ENCODE data around the gene CFAP92.

CFAP92 gene

DNA sequence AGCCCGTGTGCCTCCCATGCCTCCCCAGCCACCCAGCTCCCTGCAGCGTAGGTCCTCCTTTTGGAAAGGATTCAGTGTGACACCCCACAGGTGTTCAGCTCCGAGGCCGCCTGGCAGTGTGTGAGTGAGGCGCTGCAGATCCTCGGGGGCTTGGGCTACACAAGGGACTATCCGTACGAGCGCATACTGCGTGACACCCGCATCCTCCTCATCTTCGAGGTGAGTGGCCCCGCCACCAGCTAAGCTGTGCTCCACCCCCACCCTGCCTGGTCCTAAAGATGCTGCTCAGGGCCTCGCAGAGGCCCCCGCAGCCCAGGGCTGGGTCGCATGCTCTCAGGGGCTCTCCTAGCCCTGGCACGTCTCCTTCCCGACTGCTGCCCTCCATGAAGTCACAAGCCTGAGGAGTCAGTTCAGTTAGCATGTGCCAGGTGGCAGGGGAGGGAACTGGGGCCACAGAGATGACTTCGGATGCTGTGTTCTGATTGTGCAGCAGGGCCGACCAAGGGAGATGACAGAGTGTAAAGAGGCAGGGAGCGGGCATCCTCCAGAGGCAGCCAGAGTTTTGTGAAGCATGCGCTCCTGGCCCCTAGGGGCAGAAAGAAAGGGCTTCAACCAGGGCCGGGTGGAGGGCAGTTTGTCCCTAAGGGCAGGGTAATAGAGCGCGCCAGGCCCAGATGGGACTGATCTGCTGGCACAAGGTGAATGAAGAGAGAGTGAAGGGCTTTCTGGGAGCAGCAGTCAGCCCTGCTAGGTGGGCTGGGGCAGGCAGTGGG lies 87.7 kb downstream of the CFAP92 start:
- no peaks in the 10 kb centered on the region for H3F3A ChIP-seq (ENCODE audit: insufficient read depth, low read length)
- H3K4me3 ChIP-seq (ENCODE audit: low read depth, low read length, poor library complexity, severe bottlenecking) = no peak overlapping the region
- peaks cover 100% of the 10 kb centered on the region for H3K36me3 ChIP-seq (ENCODE audit: insufficient read depth, low read length)
- H4K20me1 ChIP-seq (ENCODE audit: insufficient read depth, low read length) = no peaks in the 10 kb centered on the region
- H3K79me2 ChIP-seq (ENCODE audit: insufficient read depth, low read length) = no peaks in the 10 kb centered on the region
- no peak overlapping the region for H3K27ac ChIP-seq (ENCODE audit: low read depth, low read length, poor library complexity, severe bottlenecking)
- no peak overlapping the region for H3K4me2 ChIP-seq (ENCODE audit: low read length)
- H3K9me2 ChIP-seq (ENCODE audit: low read depth, low read length) = no peaks in the 10 kb centered on the region
- H2AFZ ChIP-seq (ENCODE audit: low read length) = no peak overlapping the region
- TF ChIP-seq, protein P1, sequence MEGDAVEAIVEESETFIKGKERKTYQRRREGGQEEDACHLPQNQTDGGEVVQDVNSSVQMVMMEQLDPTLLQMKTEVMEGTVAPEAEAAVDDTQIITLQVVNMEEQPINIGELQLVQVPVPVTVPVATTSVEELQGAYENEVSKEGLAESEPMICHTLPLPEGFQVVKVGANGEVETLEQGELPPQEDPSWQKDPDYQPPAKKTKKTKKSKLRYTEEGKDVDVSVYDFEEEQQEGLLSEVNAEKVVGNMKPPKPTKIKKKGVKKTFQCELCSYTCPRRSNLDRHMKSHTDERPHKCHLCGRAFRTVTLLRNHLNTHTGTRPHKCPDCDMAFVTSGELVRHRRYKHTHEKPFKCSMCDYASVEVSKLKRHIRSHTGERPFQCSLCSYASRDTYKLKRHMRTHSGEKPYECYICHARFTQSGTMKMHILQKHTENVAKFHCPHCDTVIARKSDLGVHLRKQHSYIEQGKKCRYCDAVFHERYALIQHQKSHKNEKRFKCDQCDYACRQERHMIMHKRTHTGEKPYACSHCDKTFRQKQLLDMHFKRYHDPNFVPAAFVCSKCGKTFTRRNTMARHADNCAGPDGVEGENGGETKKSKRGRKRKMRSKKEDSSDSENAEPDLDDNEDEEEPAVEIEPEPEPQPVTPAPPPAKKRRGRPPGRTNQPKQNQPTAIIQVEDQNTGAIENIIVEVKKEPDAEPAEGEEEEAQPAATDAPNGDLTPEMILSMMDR (IDR thresholded peaks at IDR 0.05; ENCODE audit: low read length) = no peak
- TF ChIP-seq EZH2 (IDR thresholded peaks at IDR 0.05; ENCODE audit: borderline replicate concordance, low read length) = no peak
- no peak overlapping the region for H3K9ac ChIP-seq (ENCODE audit: low read length)
- H3K27me3 ChIP-seq (ENCODE audit: insufficient read depth, low read length) = no peaks in the 10 kb centered on the region
- no peaks in the 10 kb centered on the region for H3K4me1 ChIP-seq (ENCODE audit: insufficient read depth, low read length, severe bottlenecking)
- no peaks in the 10 kb centered on the region for H3K9me3 ChIP-seq (ENCODE audit: low read length)

DNA sequence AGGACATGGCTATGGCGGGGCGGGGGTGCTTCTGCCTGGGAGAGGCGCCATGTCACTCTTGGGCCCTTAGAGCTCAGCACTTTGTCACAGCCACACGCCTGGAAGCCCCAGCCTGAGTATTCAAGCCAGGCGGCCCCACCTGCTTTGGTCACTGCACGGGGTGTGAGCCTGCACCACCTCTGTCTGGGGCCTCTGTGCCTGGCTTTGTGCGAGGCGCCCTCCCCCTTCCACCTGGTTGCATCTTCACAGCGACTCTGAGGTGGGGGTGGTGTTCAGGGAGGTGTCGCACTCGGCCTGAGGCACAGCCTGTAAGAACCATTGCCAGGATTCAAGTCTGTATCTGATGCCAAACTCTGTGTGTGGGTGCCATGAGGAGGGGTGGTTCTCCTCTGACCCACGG lies 90.4 kb downstream of the CFAP92 start:
- TF ChIP-seq EZH2 (IDR thresholded peaks at IDR 0.05; ENCODE audit: borderline replicate concordance, low read length) = no peak
- TF ChIP-seq, protein P1 (IDR thresholded peaks at IDR 0.05; ENCODE audit: low read length) = no peak
- no peaks in the 10 kb centered on the region for H3F3A ChIP-seq (ENCODE audit: insufficient read depth, low read length)
- H3K9me2 ChIP-seq (ENCODE audit: low read depth, low read length) = no peaks in the 10 kb centered on the region
- no peak overlapping the region for H3K4me3 ChIP-seq (ENCODE audit: low read depth, low read length, poor library complexity, severe bottlenecking)
- H3K4me1 ChIP-seq (ENCODE audit: insufficient read depth, low read length, severe bottlenecking) = no peaks in the 10 kb centered on the region
- H3K27ac ChIP-seq (ENCODE audit: low read depth, low read length, poor library complexity, severe bottlenecking) = no peak overlapping the region
- H3K9ac ChIP-seq (ENCODE audit: low read length) = no peak overlapping the region
- H2AFZ ChIP-seq (ENCODE audit: low read length) = no peak overlapping the region
- H3K9me3 ChIP-seq (ENCODE audit: low read length) = no peaks in the 10 kb centered on the region
- H4K20me1 ChIP-seq (ENCODE audit: insufficient read depth, low read length) = no peaks in the 10 kb centered on the region
- no peak overlapping the region for H3K4me2 ChIP-seq (ENCODE audit: low read length)
- H3K27me3 ChIP-seq (ENCODE audit: insufficient read depth, low read length) = no peaks in the 10 kb centered on the region
- no peaks in the 10 kb centered on the region for H3K79me2 ChIP-seq (ENCODE audit: insufficient read depth, low read length)
- peaks cover 95% of the 10 kb centered on the region for H3K36me3 ChIP-seq (ENCODE audit: insufficient read depth, low read length)

DNA sequence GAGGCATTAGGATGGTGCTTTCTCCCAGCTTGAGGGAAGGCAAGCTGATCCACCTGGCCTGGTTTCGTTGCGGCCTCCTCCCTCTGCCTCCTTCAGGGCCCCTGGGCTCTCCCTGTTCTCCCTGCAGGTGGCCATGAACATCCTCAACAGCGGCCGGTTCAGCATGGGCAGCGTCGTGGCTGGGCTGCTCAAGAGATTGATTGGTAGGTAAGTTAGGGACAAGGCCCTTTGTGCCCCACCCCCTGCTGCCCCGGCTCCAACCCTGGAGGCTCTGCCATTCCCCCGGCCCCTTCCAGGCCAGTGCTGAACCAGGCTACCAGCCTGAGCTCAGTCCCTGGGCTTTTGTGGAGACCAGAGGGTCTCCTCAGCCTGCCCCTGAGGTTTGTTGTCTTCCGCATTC lies 91.5 kb downstream of the CFAP92 start:
- Histone ChIP-seq H3K4me3 (ENCODE audit: low read depth, low read length, poor library complexity, severe bottlenecking) (no peak overlapping the region), H3K27me3 (ENCODE audit: insufficient read depth, low read length) (no peaks in the 10 kb centered on the region), H4K20me1 (ENCODE audit: insufficient read depth, low read length) (no peaks in the 10 kb centered on the region), H3K27ac (ENCODE audit: low read depth, low read length, poor library complexity, severe bottlenecking) (no peak overlapping the region), H2AFZ (ENCODE audit: low read length) (no peak overlapping the region), H3K36me3 (ENCODE audit: insufficient read depth, low read length) (peaks cover 95% of the 10 kb centered on the region), H3F3A (ENCODE audit: insufficient read depth, low read length) (no peaks in the 10 kb centered on the region), H3K4me1 (ENCODE audit: insufficient read depth, low read length, severe bottlenecking) (no peaks in the 10 kb centered on the region), H3K9me2 (ENCODE audit: low read depth, low read length) (no peaks in the 10 kb centered on the region), H3K4me2 (ENCODE audit: low read length) (no peak overlapping the region), H3K9me3 (ENCODE audit: low read length) (no peaks in the 10 kb centered on the region), H3K9ac (ENCODE audit: low read length) (no peak overlapping the region), H3K79me2 (ENCODE audit: insufficient read depth, low read length) (no peaks in the 10 kb centered on the region)
- TF ChIP-seq, protein P1 (IDR thresholded peaks at IDR 0.05; ENCODE audit: low read length) = no peak

Data from OCI-LY1 (cell line).